GM21717 (cell line): Measurements from ENCODE around the gene CA12.

Experiments used
- ATAC-seq: cut with Tn5 transposase; IDR thresholded peaks from one replicate; pipeline ENCODE4 v1.9.1; 2021; ENCODE audit warnings: mild to moderate bottlenecking, moderate library complexity; ENCODE audit not compliant: unreplicated experiment

CA12 gene

DNA sequence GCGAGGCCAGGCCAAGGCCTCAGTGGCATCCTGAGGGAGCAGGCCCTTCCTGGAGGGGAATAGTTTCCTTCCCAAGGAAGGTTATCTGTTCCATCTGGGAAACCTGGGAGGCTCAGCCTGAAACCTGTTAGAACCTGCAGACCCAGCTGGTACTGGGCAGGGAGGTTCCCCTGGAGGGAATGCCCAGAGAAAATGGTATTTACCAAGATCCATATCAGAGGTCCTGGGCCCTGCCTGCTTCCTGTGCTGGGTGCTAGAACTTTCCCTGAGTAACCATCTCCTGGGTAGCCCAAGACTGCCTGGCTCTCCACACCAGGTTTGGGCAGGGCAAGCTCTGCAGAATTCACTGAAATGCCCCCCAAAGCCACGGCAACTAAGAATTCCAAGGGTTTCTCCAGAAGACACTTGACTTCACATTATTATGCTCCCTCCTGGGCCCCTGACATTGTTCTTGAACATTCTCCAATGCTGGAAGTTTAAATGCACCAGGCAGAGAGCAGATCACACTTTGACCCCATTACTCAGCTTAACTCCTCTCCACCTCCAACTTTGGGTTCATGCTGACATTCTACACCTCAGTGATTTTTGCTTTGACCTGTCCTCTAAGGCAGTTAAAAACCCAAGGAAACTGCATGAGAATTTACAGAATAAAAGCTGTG is 2.0 kb downstream of the CA12 start:
- ATAC-seq, result no peak

DNA sequence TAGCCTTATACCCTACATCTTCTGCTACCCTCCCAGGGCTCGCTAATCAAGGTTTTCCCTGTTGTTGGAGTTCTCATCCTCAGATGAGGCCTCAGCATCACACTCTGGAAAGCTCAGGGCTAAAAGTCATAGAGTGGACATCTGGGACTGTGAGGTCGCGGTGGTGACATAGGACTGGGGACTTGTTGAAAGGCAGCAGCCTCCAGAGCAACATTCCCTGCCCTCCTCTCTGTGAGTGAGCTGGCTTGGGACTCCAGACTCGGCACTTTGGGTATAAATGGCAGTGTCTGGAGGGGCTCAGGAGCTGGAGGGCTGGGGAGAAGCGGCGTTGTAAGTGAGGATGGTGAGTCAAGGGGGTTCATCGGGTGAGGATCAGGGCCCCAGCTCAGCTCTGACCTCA is 2.7 kb downstream of the CA12 start:
- ATAC-seq, result no peak

DNA sequence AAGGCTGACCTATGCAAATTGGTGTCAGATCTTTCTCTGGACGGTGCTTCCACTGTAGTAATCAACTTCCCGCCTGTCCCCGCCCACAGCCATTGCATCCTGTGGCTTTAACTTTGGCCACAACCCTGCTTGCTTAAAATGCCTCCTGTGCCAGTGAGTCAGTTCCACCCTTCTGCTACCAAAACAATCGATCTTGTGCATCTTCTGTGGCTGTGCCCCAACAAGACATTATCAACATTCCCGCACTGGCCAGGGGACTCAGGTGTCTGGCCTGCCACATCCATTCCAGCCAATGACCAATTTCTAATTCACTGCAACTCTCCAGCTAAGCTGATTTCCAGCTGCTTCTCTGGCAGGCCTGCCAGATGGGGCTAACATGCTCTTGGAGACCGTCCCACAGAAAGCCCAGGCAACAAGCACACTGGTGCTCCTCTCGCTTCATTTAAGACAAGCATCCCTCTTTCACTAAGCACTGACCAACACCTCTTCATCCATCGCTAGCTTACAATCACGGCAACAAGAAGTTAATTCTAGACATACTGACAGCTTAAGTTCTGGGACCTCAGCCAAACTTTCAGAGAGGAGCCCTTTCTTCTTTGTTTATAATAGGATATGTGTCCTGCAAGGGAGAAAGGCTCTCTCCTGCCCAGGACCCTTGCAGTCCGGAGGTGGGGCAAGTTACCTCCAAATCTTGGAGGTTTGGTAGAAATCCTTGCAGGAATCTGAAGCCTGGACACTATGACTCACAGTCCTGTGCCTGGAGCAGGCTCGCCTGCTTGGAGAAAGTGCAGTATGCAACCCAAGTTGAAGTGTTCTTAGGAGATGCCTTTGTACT is 6.7 kb downstream of the CA12 start:
- no peak for ATAC-seq

DNA sequence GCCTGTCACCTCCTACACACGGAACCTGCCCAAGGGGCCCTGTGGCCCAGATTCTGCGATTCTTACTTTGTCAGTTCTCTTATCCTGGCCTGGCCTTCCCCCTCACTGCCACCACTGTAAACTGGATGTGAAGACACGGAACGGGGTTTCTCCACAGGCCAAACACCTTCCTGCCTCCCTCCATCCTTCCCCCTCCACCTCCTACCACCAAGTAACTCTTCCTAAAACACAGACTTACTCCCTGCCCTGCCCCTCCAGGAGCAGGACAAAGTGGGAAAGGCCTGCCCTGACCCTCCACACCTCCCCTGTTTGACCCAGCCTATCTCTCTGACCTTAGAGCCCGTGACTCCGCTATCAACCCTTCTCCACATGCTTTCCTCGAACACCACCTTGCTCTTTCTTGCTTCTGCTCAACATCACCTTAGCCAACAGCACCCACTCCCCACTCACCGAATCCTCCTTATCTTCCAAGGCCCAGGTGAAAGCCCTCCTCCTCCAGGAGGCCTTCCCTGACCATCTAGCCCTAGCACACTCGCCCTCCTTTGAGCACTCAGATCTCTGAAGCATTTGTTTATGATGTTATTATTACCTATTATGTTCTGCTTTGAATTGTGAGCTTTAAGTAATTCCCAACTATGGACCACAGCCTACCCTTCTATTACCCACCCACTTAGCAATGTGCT is 7.6 kb downstream of the CA12 start:
- no peak for ATAC-seq

DNA sequence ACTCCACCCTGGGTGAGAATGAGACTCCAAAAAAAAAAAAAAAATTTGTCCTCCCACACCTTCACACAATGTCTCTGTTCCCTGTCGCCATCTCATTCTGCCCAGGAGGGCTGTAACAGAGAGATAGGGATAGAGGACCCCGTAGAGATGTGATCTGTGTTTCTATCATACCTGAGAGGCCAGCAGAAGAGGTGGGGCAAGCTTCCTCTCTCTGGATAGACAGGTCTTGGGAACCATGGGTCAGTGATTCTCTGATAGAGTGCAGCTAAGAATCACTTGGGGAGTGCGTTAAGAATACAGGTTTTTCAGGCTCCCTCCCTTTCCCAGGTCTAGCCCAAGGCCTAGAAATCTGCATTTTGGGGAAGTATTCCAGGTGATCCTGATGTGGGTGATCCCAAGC is 8.3 kb downstream of the CA12 start:
- no peak for ATAC-seq

DNA sequence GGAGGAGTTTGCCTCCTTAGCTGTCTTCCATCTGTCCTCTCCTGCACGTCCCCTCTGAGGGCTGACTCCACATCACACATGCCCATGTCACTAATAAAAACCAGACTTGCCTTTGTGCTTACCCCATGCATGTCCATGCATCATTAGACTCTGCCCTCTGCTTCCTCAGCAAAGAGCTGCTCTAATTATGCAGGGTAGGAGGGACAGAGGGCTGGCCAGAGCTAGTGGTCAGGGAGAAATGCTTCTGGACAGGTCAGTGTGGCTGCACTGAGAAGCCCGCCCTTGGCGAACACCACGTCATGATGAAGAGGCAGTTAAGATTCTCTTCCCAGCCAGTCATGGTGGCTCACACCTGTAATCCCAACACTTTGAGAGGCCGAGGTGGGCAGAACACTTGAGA is 8.9 kb downstream of the CA12 start:
- no peak for ATAC-seq

DNA sequence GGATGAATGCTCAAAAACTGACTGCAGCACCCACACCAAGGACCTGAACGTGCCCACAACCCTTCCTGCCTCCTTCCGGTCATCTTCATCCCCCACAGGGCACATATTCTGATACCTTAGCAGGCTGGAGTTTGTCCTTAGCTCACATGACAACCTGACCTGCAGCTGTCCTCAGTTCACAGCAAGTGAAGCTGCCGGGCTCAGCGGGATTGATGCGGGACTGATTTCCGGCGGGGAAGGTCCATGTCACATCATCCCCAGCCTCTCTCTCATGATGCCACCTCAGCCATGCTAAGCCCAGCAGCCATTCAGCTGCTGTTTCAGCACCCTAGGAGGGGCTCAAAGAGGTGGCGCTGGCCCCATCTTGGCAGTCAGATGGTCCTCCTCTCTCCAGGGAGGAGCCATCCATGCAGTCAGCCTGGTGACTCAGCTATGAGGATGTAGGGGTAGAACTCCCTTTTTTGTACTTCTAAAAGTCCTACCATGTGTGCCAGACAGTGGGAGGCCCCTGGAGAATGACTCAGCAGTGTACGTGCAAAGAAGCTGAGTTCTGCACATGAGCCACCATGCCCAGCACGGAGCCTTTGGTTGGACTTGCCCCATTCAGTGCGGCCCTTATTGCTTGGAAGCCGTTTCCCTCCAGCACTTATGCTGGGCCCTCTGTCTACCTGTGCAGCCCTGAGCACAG is 9.5 kb downstream of the CA12 start:
- ATAC-seq, result no peak

DNA sequence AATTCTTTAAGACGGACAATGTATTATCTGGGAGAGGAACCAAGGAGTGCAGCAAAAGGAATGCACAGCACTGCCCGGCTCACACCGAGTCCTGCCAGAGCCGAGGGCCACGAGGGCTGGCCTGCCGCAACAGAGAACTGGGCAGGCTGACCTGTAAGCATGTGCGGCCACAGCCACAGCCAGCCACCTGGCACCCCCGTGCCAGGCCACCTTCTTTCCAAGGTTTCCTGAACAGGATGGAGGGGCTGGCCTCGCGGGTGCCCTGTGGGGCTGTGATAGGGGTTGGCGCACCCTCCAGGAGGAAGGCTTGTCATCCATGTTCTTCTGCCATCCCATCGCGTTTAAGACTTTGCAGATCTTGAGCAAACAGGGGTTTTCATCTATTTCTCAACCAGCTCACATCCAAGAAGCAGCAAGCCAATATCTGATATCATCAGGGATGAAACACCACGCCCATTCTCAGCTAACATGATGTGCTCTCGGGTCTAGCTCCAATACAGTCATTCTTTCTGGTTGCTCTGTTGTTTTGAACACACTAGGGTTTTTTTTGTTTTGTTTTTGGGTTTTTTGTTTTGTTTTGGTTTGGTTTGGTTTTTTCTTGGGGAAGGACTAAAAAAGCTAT is 10.2 kb downstream of the CA12 start:
- ATAC-seq, result no peak

DNA sequence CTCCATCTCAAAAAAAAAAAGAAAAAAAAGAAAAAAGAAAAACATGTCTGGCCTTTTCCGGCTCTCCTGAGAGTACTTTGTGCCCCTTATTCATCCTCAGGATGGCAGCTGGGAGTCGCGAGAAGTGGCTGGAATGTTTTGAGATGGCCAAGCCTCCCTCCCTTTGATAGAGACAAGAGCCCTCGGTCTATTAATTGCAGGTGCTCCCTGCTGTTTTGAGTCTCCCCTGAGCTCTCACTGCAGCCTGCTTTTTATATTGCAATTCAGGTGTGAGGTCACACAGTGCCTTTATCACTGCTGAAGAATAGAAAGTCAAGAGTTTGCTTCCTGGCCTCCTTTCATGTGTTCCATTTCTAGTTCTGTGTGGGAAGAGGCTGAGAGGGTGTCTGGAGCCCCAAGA is 10.9 kb downstream of the CA12 start:
- ATAC-seq, result no peak

DNA sequence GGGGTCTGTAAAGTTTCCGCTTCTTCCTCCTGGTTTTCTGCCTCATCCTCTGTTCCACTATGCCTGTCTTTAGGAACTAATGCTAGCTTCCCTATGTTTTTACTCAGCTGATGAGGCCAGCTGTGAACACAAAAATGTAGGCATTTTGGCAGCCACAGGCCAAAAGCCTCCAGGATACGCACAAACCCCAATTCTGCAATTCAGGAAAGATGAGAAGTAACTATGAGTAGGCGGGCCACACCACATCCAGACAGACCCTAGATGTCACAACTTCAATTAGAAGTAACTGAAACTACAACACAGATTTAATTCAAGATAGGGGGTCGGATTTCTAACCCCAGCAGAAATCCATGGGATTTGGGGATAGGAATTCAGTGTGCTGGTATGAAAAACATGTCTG is 11.9 kb downstream of the CA12 start:
- ATAC-seq, result no peak

DNA sequence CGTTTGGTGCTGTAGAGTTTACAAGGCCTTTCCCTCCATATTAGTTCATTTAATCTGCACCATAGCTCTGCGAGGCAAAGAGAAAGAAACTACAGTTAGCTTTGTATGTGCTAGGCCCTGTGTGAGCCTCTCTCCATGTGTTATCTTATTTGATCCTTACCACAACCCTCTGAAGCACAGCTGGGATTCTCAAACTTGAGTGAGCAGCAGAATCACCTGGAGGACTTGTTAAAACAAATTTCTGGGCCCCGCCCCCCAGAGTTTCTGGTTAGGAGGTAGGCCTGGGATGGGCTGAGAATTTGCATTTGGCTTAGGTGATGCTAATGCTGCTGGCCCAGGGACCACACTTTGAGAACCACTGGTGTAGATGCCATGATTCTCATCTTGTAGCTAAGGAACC is 12.3 kb downstream of the CA12 start:
- no peak for ATAC-seq

DNA sequence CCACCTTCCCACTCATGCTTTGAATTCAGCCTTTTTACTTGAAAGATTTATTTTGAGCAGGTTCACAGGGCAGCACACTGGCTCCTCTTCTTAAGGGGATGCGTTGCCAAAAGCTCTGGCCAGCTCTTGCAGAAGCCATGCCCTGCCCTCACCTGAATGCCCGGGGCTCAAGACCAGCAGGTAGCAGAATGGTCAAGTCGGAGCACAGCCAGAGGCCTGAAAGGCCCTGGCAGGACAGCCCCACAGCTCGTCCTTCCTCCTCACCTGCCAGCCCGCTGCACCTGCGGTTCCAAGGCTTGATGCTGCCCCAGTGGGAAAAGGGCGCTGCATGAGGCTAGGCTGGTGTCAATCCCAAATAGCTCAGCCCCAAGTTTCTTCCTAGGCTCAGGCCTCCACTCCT is 13.1 kb downstream of the CA12 start:
- ATAC-seq, result no peak

DNA sequence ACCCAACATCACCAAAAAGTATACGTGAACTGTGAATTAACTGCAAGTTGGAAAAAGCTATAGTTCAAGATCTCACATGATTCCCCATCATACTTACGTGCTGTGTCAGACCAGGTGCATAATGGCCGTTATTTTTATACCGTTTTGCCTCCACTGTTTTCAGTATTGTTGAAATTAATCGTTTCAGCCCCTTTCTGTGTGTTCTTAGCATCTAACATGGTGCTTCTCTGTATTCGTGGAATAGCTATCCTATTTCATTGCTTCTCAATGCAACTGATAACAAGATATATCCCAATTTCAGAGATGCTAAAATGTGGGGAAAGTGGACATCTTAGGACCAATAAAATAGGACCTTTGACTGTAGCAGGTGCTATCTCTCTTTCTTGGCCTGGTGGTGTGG is 13.7 kb downstream of the CA12 start:
- no peak for ATAC-seq

DNA sequence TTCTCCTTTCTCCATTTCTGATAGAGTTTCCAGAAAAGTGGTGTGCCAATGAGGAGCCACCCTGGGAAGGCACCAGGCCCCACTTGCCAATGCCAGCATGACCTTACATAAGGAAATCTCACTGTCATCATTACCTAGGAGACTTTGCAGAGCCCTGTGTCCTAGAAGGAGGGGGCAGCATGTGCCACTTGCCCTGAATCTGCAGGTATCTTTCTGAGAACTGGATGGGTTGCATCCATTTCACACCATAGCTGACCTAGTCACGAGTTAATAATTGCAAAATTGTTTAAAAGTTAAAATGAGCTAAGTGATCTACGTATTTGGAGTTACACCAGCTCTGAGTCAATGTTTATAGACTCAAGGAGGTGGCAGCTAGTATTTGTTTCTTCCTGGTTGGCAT is 14.3 kb downstream of the CA12 start:
- no peak for ATAC-seq

DNA sequence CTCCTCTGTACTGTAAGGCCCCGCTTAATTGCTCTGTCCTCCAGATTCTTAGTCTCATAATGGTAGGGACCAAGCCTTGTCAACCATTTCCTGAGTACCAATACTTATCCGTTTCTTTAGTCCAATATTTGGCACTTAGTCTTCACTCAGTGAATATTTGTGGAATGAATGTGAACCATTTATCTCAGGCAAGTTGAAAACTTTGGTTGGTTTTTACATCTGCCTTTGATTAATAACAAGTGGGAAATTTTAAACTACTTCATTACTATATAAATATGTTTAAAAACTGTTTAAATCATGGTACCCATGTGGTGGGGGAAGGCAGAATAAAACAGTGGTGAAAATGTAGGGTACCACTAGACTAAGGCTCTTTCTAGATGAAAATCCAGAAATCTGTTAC is 15.2 kb downstream of the CA12 start:
- no peak for ATAC-seq

DNA sequence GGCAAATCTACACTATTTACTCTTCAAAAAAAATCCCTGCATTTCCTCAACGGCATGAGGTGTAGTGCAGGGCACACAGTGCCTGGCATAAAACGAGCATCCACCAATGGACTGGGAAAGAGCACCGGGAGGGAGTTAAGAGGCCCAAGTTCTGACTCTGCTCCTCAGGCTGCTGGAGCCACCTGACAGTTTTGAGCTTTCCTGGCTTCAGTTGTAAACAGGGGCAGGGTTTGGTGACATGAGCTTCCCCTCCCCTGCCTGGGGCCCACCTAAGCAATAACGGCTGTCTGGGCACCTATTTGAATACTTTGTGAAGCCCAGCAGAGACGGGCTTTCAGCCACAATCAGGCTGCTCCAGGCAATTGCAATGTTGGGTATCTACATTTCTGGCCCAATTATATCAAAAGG is 16.4 kb downstream of the CA12 start:
- no peak for ATAC-seq

DNA sequence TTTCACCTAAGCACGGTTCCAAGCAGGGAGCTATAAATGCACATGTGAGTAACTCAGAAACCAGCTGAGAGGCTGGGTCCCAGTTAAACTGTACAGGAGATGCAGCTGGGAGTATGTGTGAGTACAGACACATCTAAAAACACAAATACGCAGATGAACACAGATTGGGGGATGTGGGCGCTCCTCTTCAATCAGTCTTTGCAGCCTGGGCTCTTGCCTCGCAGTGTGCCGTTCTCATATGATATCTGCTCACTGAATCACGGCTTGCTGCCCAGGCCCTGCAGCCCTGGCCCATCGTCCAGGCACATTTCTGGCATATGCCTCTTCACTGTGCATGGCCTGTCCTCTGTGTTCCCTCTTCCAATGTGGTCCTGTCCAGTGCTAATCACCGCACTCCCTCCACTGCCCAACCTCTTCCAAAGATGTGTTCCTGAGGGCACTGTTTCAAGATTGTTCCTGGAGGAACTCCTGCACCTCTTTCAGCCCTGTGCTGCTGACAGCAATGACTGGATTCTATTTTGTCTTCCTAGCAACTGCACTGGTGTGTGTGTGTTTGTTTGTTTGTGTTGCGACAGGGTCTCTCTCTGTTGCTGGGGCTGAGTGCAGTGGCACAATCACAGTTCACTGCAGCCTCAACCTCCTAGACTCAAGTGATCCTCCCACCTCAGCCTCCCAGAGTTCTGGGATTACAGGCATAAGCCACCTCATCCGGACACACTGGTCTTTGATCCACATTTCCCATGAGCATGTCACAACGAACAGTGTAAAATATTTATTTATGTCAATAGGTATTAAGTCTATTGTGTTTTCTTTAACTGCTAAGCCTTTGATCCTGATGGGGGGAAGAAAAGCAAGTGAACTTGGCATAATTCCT is 17.0 kb downstream of the CA12 start:
- ATAC-seq, result no peak

DNA sequence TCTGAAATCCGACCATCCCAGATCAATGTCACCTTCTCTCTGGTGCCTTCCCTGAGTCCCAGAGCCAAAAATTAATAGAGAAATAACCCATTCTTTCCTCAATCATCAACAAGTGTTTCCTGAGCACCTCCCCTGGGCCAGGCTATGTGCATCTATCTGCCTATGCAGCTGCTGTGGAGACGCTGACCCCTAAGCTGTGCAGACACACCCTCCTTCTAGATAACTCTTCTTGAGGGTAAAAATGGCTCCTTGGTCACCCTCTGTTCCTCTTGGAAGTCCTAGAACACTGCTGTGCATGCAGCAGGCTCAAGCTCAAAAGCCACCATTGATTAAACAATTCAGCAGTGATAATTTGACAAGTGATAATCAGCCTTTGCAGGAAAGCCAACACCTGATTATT is 18.4 kb downstream of the CA12 start:
- no peak for ATAC-seq

DNA sequence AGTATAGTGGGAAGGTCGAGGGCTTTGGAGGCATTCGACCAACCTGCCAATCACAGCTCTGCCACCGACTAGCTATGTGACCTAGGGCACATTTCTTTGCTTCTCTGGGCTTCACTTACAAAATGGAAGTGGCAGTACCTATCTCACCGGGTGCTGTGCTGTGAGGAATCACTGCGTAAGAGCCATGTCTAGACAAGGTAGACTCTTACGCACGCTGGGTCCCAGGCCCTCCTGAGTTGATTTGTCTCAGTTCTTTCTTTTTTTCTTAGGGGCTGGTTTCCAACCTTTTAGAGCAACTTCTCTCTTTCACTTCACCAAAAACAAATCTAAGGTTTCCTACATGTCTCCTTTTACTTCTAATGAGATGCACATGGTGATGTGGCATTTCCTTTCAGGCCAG is 18.8 kb downstream of the CA12 start:
- ATAC-seq, result no peak

DNA sequence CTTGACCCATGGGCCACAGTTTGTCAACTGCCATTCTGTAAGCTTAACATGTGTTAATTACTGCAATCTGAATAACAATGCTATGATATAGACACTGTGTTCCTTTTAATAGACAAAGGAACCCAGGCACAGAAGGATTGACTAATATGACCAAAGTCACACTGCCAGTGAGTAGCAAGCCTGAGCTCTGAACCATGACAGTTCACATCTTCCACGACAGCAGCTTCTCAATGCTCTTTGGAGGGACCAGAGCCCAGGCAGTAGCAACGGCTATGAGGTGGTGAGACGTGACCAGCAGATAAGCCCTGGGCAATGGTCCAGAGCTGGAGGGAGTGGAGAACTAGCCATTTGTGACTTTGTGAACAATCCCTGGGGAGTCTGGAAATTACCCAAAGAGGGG is 19.4 kb downstream of the CA12 start:
- no peak for ATAC-seq
